Measurements from ENCODE around the gene ZC3H12A.

DNA sequence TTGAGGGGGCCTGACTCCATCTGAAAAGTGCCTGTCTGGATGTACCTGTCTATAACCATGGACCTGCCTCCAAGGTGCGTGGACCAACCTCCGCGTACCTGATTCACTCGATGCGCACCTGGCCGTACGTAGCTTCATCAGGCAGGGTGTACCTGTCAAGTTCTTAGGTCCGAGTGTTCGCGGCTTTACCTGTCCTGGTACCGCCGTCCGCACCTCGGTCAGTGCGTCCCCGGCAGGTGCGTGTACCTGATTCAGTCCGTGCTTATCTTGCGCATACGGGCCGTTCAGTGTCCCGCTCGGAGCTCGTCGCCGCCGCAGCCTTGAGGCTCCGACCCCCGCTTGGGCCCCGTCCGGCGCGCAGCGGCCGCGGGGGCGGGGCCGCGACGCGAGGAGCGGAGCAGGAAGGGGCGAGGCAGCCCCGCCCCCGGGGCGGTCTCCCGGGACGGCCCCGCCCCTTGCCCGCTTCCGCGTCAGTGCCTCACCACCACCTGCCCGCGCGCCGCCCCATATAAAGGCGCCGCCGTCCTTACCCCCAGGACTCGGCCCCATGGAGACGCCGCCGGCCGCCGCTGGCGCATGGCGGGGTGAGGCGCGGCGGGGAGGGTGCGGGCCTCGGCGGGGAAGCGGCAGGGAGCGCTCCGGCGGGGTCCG lies at the start of gene ZC3H12A:
- TF ChIP-seq, protein P1, sequence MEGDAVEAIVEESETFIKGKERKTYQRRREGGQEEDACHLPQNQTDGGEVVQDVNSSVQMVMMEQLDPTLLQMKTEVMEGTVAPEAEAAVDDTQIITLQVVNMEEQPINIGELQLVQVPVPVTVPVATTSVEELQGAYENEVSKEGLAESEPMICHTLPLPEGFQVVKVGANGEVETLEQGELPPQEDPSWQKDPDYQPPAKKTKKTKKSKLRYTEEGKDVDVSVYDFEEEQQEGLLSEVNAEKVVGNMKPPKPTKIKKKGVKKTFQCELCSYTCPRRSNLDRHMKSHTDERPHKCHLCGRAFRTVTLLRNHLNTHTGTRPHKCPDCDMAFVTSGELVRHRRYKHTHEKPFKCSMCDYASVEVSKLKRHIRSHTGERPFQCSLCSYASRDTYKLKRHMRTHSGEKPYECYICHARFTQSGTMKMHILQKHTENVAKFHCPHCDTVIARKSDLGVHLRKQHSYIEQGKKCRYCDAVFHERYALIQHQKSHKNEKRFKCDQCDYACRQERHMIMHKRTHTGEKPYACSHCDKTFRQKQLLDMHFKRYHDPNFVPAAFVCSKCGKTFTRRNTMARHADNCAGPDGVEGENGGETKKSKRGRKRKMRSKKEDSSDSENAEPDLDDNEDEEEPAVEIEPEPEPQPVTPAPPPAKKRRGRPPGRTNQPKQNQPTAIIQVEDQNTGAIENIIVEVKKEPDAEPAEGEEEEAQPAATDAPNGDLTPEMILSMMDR (IDR thresholded peaks at IDR 0.05) = no peak
- TF ChIP-seq POLR2A (IDR thresholded peaks at IDR 0.05) = peak in 1 of 2 donors; percentile 95

Measured in lower leg skin (tissue), 3 donors.